SK-N-DZ (cell line): ENCODE measurements around the gene STX18.
"Not testable (repeated sequence)": the region's sequence is repeated elsewhere in the genome, so short reads cannot be mapped to it uniquely, and the experiment has no call there.

Source experiments
- DNase-seq: peaks from one replicate; pipeline ENCODE4 v3.0.0-alpha.2; 2015; ENCODE audit warnings: low spot score

Gene STX18

GRCh38 chr4:4438891-4439290 is 103.0 kb downstream of the STX18 start:
- DNase-seq, result no peak

- no peak for DNase-seq
These were observed 103.9 kb downstream of the STX18 start for GRCh38 chr4:4437798-4438470.

- DNase-seq, result no peak
These were observed 105.5 kb downstream of the STX18 start for GRCh38 chr4:4436244-4436823.

GRCh38 chr4:4433941-4434340 is 107.9 kb downstream of the STX18 start:
- DNase-seq, result no peak

- DNase-seq, result no peak
These were observed 109.3 kb downstream of the STX18 start for GRCh38 chr4:4432341-4433125.

- DNase-seq, result peak; percentile 66
These were observed 111.2 kb downstream of the STX18 start for GRCh38 chr4:4430492-4431195.

- no peak for DNase-seq
These were observed 112.6 kb downstream of the STX18 start for GRCh38 chr4:4428966-4429875.

GRCh38 chr4:4427886-4428285 is 114.0 kb downstream of the STX18 start:
- DNase-seq, result no peak

- no peak for DNase-seq
These were observed 114.6 kb downstream of the STX18 start for GRCh38 chr4:4427121-4427870.

GRCh38 chr4:4426511-4427120 is 115.2 kb downstream of the STX18 start:
- DNase-seq, result no peak

- no peak for DNase-seq
These were observed 116.2 kb downstream of the STX18 start for GRCh38 chr4:4425696-4426095.

GRCh38 chr4:4425119-4425690 is 116.6 kb downstream of the STX18 start:
- no peak for DNase-seq

- DNase-seq, result no peak
These were observed 117.2 kb downstream of the STX18 start for GRCh38 chr4:4424499-4425115.

GRCh38 chr4:4423706-4424498 is 117.9 kb downstream of the STX18 start:
- no peak for DNase-seq

GRCh38 chr4:4422856-4423499 is 118.9 kb downstream of the STX18 start:
- DNase-seq, result no peak

GRCh38 chr4:4422117-4422516 is 119.7 kb downstream of the STX18 start:
- not testable (repeated sequence) for DNase-seq

GRCh38 chr4:4421356-4421755 is 120.5 kb downstream of the STX18 start:
- no peak for DNase-seq

- DNase-seq, result no peak
These were observed 121.4 kb downstream of the STX18 start for GRCh38 chr4:4420421-4420820.
